Activated CD4-positive, alpha-beta T cell treated with anti-CD3 and anti-CD28 coated beads for 36 hours (primary cell): Measurements from ENCODE around the gene CFAP74. TPM values are rescaled to one million over a fixed set of nuclear protein-coding genes. Genes with fewer than 3 reads are reported as not detected.

Experiments used
- ATAC-seq: fragments of 200-7000 bp; cut with Tn5 transposase; one replicate; pipeline ENCODE4 v1.10.0; 2021; ENCODE audit warnings: mild to moderate bottlenecking, moderate library complexity
- CTCF ChIA-PET: fragments of 350-600 bp; sonication (Branson Sonifier 250); formaldehyde crosslinking; loops from one replicate; lab custom pipeline; 2021; ENCODE audit warnings: antibody characterized with exemption; lab: Charles Lee
- POLR2A ChIA-PET: fragments of 350-600 bp; sonication (Branson Sonifier 250); formaldehyde crosslinking; loops from one replicate; lab custom pipeline; 2021; ENCODE audit warnings: antibody characterized with exemption, inconsistent platforms; lab: Charles Lee
- DNase-seq: peaks from one replicate; pipeline ENCODE4 v3.0.0-alpha.2; 2020
- H3K27ac Mint-ChIP-seq: one replicate; pipeline ENCODE4 v1.8.0; 2021; ENCODE audit warnings: mixed read lengths
- H3K27me3 Mint-ChIP-seq: one replicate; pipeline ENCODE4 v1.8.0; 2021; ENCODE audit warnings: mixed read lengths
- H3K36me3 Mint-ChIP-seq: one replicate; pipeline ENCODE4 v1.8.0; 2021; ENCODE audit warnings: low read depth, mixed read lengths
- H3K4me1 Mint-ChIP-seq: one replicate; pipeline ENCODE4 v1.8.0; 2021; ENCODE audit warnings: mixed read lengths
- H3K4me3 Mint-ChIP-seq: one replicate; pipeline ENCODE4 v1.8.0; 2021; ENCODE audit warnings: mild to moderate bottlenecking, moderate library complexity, mixed read lengths
- H3K9me3 Mint-ChIP-seq: one replicate; pipeline ENCODE4 v1.8.0; 2021; ENCODE audit warnings: low read depth, mixed read lengths
- intact Hi-C, 2 experiments: fragments of 100-400 bp; cut with DNase I in 1 of 2; cut with micrococcal nuclease in 1 of 2; formaldehyde crosslinking; loops; one replicate each; pipeline versions ENCODE4 v1.14.2 to v1.15.1; 2022 to 2024; cut with DNase I, micrococcal nuclease
- total RNA-seq, 2 experiments: library from RNA; stranded (reverse); gene quantifications; one replicate each; pipeline ENCODE4 v1.2.3, GENCODE V29; 2021

Gene CFAP74
- total RNA-seq, 2 experiments from 2014 or later = 0.25 TPM; not detected in 1

- H3K27me3 Mint-ChIP-seq = peaks cover 6% of the 10 kb centered on the region
- H3K4me3 Mint-ChIP-seq = no peak overlapping the region
- DNase-seq (no peak), ATAC-seq (no peak)
- ChIA-PET POLR2A (no interaction called here), CTCF (no interaction called here)
- intact Hi-C loops = no loop called here
- no peaks in the 10 kb centered on the region for H3K36me3 Mint-ChIP-seq
- H3K4me1 Mint-ChIP-seq = peaks cover 3% of the 10 kb centered on the region
- no peak overlapping the region for H3K27ac Mint-ChIP-seq
- no peaks in the 10 kb centered on the region for H3K9me3 Mint-ChIP-seq
Observed at GRCh38 chr1:2027961-2028583, 24.5 kb upstream of the CFAP74 start.

GRCh38 chr1:2025491-2025981 is 21.9 kb upstream of the CFAP74 start:
- Mint-ChIP-seq H3K27me3 (peaks cover 22% of the 10 kb centered on the region), H3K36me3 (no peaks in the 10 kb centered on the region), H3K4me3 (no peak overlapping the region), H3K9me3 (no peaks in the 10 kb centered on the region), H3K4me1 (peaks cover 3% of the 10 kb centered on the region), H3K27ac (no peak overlapping the region)
- CTCF ChIA-PET = interaction anchor here (0.9 to 1.3 kb wide), 2 partner anchors 19 to 230 kb away, joined by 3 read pairs; no protein-coding TSS in a partner anchor
- DNase-seq (peak; percentile 40), ATAC-seq (peak; percentile 33)
- POLR2A ChIA-PET = no interaction called here
- intact Hi-C loops = no loop called here

- H3K4me3 Mint-ChIP-seq = no peak overlapping the region
- H3K36me3 Mint-ChIP-seq = no peaks in the 10 kb centered on the region
- H3K4me1 Mint-ChIP-seq = peaks cover 4% of the 10 kb centered on the region
- POLR2A ChIA-PET = no interaction called here
- CTCF ChIA-PET = interaction anchor here (1.3 kb wide), 1 partner anchor 19 kb away, joined by 3 read pairs; no protein-coding TSS in a partner anchor
- no peak overlapping the region for H3K27ac Mint-ChIP-seq
- H3K9me3 Mint-ChIP-seq = no peaks in the 10 kb centered on the region
- H3K27me3 Mint-ChIP-seq = peaks cover 26% of the 10 kb centered on the region
- DNase-seq = no peak
- no peak for ATAC-seq
- intact Hi-C loops = no loop called here
Observed at GRCh38 chr1:2024887-2025286, 21.3 kb upstream of the CFAP74 start.

- Mint-ChIP-seq H3K36me3 (no peaks in the 10 kb centered on the region), H3K27ac (no peak overlapping the region), H3K4me3 (no peak overlapping the region), H3K27me3 (peaks cover 26% of the 10 kb centered on the region), H3K9me3 (no peaks in the 10 kb centered on the region), H3K4me1 (peaks cover 4% of the 10 kb centered on the region)
- intact Hi-C loops = no loop called here
- ATAC-seq = no peak
- ChIA-PET CTCF (interaction anchor here (1.3 kb wide), 1 partner anchor 20 kb away, joined by 3 read pairs; no protein-coding TSS in a partner anchor), POLR2A (no interaction called here)
- no peak for DNase-seq
Observed at GRCh38 chr1:2024451-2024850, 20.9 kb upstream of the CFAP74 start.

- no peaks in the 10 kb centered on the region for H3K36me3 Mint-ChIP-seq
- no peak overlapping the region for H3K4me3 Mint-ChIP-seq
- H3K4me1 Mint-ChIP-seq = peaks cover 7% of the 10 kb centered on the region
- intact Hi-C loops = no loop called here
- CTCF ChIA-PET = no interaction called here
- H3K27ac Mint-ChIP-seq = no peak overlapping the region
- ATAC-seq (no peak), DNase-seq (no peak)
- POLR2A ChIA-PET = no interaction called here
- H3K27me3 Mint-ChIP-seq = peaks cover 30% of the 10 kb centered on the region
- no peaks in the 10 kb centered on the region for H3K9me3 Mint-ChIP-seq
Observed at GRCh38 chr1:2023187-2023586, 19.6 kb upstream of the CFAP74 start.

- no peak overlapping the region for H3K27ac Mint-ChIP-seq
- peaks cover 36% of the 10 kb centered on the region for H3K27me3 Mint-ChIP-seq
- DNase-seq (no peak), ATAC-seq (no peak)
- no peak overlapping the region for H3K4me3 Mint-ChIP-seq
- CTCF ChIA-PET = interaction anchor here (1.2 kb wide), 1 partner anchor 27 kb away, joined by 4 read pairs; no protein-coding TSS in a partner anchor
- no peaks in the 10 kb centered on the region for H3K9me3 Mint-ChIP-seq
- intact Hi-C loops = no loop called here
- POLR2A ChIA-PET = no interaction called here
- H3K36me3 Mint-ChIP-seq = no peaks in the 10 kb centered on the region
- H3K4me1 Mint-ChIP-seq = peaks cover 7% of the 10 kb centered on the region
Observed at GRCh38 chr1:2022063-2022770, 18.6 kb upstream of the CFAP74 start.

GRCh38 chr1:2021550-2021949 is 18.0 kb upstream of the CFAP74 start:
- H3K4me1 Mint-ChIP-seq = peaks cover 7% of the 10 kb centered on the region
- POLR2A ChIA-PET = no interaction called here
- intact Hi-C loops = no loop called here
- CTCF ChIA-PET = interaction anchor here (1.2 kb wide), 1 partner anchor 28 kb away, joined by 4 read pairs; no protein-coding TSS in a partner anchor
- H3K36me3 Mint-ChIP-seq = no peaks in the 10 kb centered on the region
- H3K27me3 Mint-ChIP-seq = peaks cover 40% of the 10 kb centered on the region
- no peak for ATAC-seq
- no peak overlapping the region for H3K4me3 Mint-ChIP-seq
- no peak overlapping the region for H3K27ac Mint-ChIP-seq
- DNase-seq = no peak
- no peaks in the 10 kb centered on the region for H3K9me3 Mint-ChIP-seq

- Mint-ChIP-seq H3K27me3 (peaks cover 47% of the 10 kb centered on the region), H3K36me3 (no peaks in the 10 kb centered on the region), H3K27ac (no peak overlapping the region), H3K4me3 (no peak overlapping the region), H3K4me1 (peaks cover 5% of the 10 kb centered on the region), H3K9me3 (no peaks in the 10 kb centered on the region)
- intact Hi-C loops = no loop called here
- ATAC-seq (no peak), DNase-seq (no peak)
- POLR2A ChIA-PET = no interaction called here
- CTCF ChIA-PET = no interaction called here
Observed at GRCh38 chr1:2020310-2020655, 16.7 kb upstream of the CFAP74 start.

GRCh38 chr1:2019571-2020309 is 16.2 kb upstream of the CFAP74 start:
- Mint-ChIP-seq H3K4me1 (peaks cover 5% of the 10 kb centered on the region), H3K27ac (no peak overlapping the region), H3K36me3 (no peaks in the 10 kb centered on the region), H3K27me3 (peaks cover 49% of the 10 kb centered on the region), H3K9me3 (no peaks in the 10 kb centered on the region), H3K4me3 (no peak overlapping the region)
- ChIA-PET POLR2A (no interaction called here), CTCF (no interaction called here)
- intact Hi-C loops = no loop called here
- ATAC-seq (no peak), DNase-seq (peak; percentile 28)

- ChIA-PET POLR2A (interaction anchor here (0.8 kb wide), 1 partner anchor 10 kb away, joined by 4 read pairs; no protein-coding TSS in a partner anchor), CTCF (interaction anchor here (0.9 kb wide), 1 partner anchor 26 kb away, joined by 3 read pairs; no protein-coding TSS in a partner anchor)
- intact Hi-C loops = no loop called here
- DNase-seq = peak; percentile 58
- Mint-ChIP-seq H3K27me3 (peaks cover 52% of the 10 kb centered on the region), H3K36me3 (no peaks in the 10 kb centered on the region), H3K4me1 (peaks cover 5% of the 10 kb centered on the region), H3K4me3 (peak within 1 kb of the TSS; percentile 35), H3K9me3 (no peaks in the 10 kb centered on the region), H3K27ac (no peak within 1 kb of the TSS)
- ATAC-seq = peak; percentile 79
Observed at GRCh38 chr1:2019172-2019543, 15.6 kb upstream of the CFAP74 start, which contains the start of gene GABRD. Gene GABRD, plus strand, starts transcription at chr1:2019345. Its CDS starts 79 bp downstream, at chr1:2019424.
